Motor neuron (in vitro differentiated cells): Measurements from ENCODE around the gene SLAMF8. TPM values are rescaled to one million over a fixed set of nuclear protein-coding genes. Genes with fewer than 3 reads are reported as not detected.

Experiments used
- ATAC-seq, 8 experiments: fragments of 200-7000 bp; cut with Tn5 transposase; replicated peaks in 6 of 8; 2 replicates each; pipeline ENCODE4 v1.8.0; 2021; ENCODE audit warnings: mild to moderate bottlenecking in 8 of 8, moderate library complexity in 8 of 8
- H3K27ac ChIP-seq, 2 donors: fragments of 250-450 bp; sonication (Bioruptor Pico); 2 replicates each; pipeline ENCODE4 v1.9.0; 2021; ENCODE audit warnings: antibody characterized with exemption in 2 of 2, mild to moderate bottlenecking in 2 of 2, moderate library complexity in 1 of 2
- H3K4me1 ChIP-seq, 2 donors: fragments of 250-450 bp; sonication (Bioruptor Pico); replicated peaks in 1 of 2; 2 replicates each; pipeline ENCODE4 v1.6.1; 2021; ENCODE audit warnings: antibody characterized with exemption in 2 of 2, mild to moderate bottlenecking in 2 of 2, moderate library complexity in 1 of 2
- H3K4me3 ChIP-seq, 5 donors: fragments of 250-450 bp; sonication (Bioruptor Pico); 2 replicates each; pipeline ENCODE4 v1.9.0; 2021; ENCODE audit warnings: antibody characterized with exemption in 5 of 5, mild to moderate bottlenecking in 5 of 5, moderate library complexity in 4 of 5
- WGBS, 10 experiments: fragments of 450-650 bp; shearing (Covaris generic); methylation state at CpG; one replicate each; pipeline ENCODE4 v1.0.0; 2022; 5-methylcytosine and 5-hydroxymethylcytosine counted together
- in situ Hi-C, 9 experiments: fragments of 400-800 bp; cut with MboI; loops; one replicate each; pipeline ENCODE4 v1.15.0; 2021; ENCODE audit warnings: low sequenced_read_pairs in 9 of 9, low pct_unique_long_range_greater_than_20kb in 2 of 9; ENCODE audit not compliant: unreplicated experiment in 9 of 9
- total RNA-seq, 8 experiments: library from RNA; unstranded; fragments of 300-600 nt; gene quantifications; 2 replicates each; pipeline versions ENCODE4 v1.2.3 to v1.2.4, GENCODE V29; 2022

The SLAMF8 gene
- total RNA-seq, 8 experiments from 2014 or later: 0.43 TPM; not detected in 7

DNA sequence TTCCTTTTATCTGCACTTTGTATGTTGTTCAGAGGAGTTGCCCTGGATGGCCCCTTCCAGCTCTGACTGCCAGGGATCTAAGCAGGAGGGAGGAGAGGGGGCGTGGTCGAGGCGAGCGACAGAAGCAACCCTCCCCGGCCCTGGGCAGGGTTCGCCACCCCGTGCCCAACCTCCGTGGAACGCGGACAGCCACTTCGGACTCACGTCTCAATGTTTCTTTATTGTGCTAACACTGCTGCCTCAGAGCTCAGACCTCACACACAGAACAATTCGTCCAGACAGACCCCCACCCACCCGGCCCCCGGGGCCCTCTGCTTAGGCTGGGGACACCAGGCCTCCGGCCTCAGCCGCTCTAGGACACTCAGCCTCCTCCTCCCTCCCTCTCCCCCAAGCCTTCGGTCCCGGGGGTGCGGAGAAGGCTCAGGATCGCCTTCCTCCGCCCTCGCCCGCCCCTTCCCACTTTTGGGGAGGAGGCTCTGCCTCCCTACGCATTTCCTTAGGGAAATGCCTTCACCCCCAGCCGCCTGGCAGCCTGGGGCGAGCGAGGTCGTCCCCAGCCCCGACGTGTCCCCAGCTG, 27.5 kb downstream of the SLAMF8 start:
- ATAC-seq: peak; percentile 32 to 70 (median 64)
- peak overlapping the region; percentile 85 to 93 for H3K27ac ChIP-seq

GRCh38 chr1:159854693-159855192, 28.1 kb downstream of the SLAMF8 start:
- ATAC-seq: peak; percentile 88 to 98 (median 91)
- WGBS, 10 experiments: 0 to 24% (median 8%) methylated on average over 2 to 11 of the region's 59 CpGs; no CpG with 5 or more reads in 6 of the 10 experiments
- H3K4me3 ChIP-seq: peak overlapping the region; percentile 29 to 52 (median 39)
- in situ Hi-C loops: no loop called here
- peaks cover 3 to 6% of the 10 kb centered on the region in 2 donors for H3K4me1 ChIP-seq
- H3K27ac ChIP-seq: peak overlapping the region; percentile 85 to 93

More for the DNA sequence above, 27.5 kb downstream of the SLAMF8 start:
- Histone ChIP-seq H3K4me1 (peaks cover 3 to 6% of the 10 kb centered on the region in 2 donors), H3K4me3 (peak overlapping the region; percentile 29 to 52 (median 39))
- in situ Hi-C loops: no loop called here
- WGBS, 10 experiments: 0 to 2% methylated on average over 4 to 9 of the region's 31 CpGs; no CpG with 5 or more reads in 8 of the 10 experiments

GRCh38 chr1:159855709-159856108, 29.0 kb downstream of the SLAMF8 start:
- no peak overlapping the region for H3K27ac ChIP-seq
- H3K4me1 ChIP-seq: peaks cover 3 to 9% of the 10 kb centered on the region in 2 donors
- no peak overlapping the region for H3K4me3 ChIP-seq
- in situ Hi-C loops: no loop called here
- 94% methylated on average over 3 of the region's 34 CpGs; no CpG with 5 or more reads in 9 of the 10 experiments for WGBS, 10 experiments
- no peak for ATAC-seq

- in situ Hi-C loops: no loop called here
- 71 to 100% (median 100%) methylated on average over 1 of the region's 1 CpG; no CpG with 5 or more reads in 5 of the 10 experiments for WGBS, 10 experiments
- no peak for ATAC-seq
- Histone ChIP-seq H3K4me3 (no peak overlapping the region), H3K4me1 (peaks cover 3 to 9% of the 10 kb centered on the region in 2 donors), H3K27ac (no peak overlapping the region)
These were observed 29.9 kb downstream of the SLAMF8 start for GRCh38 chr1:159856576-159856975.

DNA sequence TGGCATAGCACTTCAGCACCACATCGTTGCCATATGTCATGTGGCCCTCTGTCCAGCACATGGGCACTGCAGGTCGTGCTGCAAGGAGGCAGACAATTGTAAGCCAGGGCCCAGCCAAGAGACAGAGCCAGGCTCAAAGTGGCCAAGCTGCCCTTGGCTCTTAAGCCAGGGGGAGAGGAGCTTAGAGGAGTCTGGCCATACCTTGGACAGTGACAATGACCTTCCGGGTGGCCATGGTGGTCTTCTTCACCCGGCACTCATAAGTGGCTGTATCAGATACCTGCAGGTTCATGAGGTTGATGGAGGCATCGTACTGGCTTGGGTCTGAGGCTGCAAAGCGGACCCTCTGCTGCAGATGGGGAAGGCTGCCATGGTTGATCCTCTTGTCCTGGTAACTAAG, 31.2 kb downstream of the SLAMF8 start:
- Histone ChIP-seq H3K27ac (no peak overlapping the region), H3K4me3 (no peak overlapping the region), H3K4me1 (peaks cover 3 to 9% of the 10 kb centered on the region in 2 donors)
- in situ Hi-C loops: no loop called here
- 50 to 90% (median 71%) methylated on average over 2 to 6 of the region's 6 CpGs; no CpG with 5 or more reads in 3 of the 10 experiments for WGBS, 10 experiments
- no peak for ATAC-seq

- ATAC-seq: peak in 3 of 8 experiments; percentile 5 to 65 (median 23)
- Histone ChIP-seq H3K27ac (no peak overlapping the region), H3K4me1 (peaks cover 0 to 3% of the 10 kb centered on the region in 2 donors), H3K4me3 (no peak overlapping the region)
- in situ Hi-C loops: no loop called here
- WGBS, 10 experiments: 10 to 92% (median 58%) methylated on average over 2 to 5 of the region's 7 CpGs; no CpG with 5 or more reads in 2 of the 10 experiments
These were observed 33.2 kb downstream of the SLAMF8 start for GRCh38 chr1:159859767-159860322.

- WGBS, 10 experiments: 0 to 67% (median 31%) methylated on average over 1 to 3 of the region's 3 CpGs; no CpG with 5 or more reads in 5 of the 10 experiments
- no peak overlapping the region for H3K27ac ChIP-seq
- no peak overlapping the region for H3K4me3 ChIP-seq
- H3K4me1 ChIP-seq: peaks cover 0 to 3% of the 10 kb centered on the region in 2 donors
- in situ Hi-C loops: no loop called here
- peak in 5 of 8 experiments; percentile 7 to 53 (median 27) for ATAC-seq
These were observed 33.8 kb downstream of the SLAMF8 start for GRCh38 chr1:159860456-159860855.

GRCh38 chr1:159861218-159861617, 34.5 kb downstream of the SLAMF8 start:
- ATAC-seq: peak in 4 of 8 experiments; percentile 18 to 42 (median 28)
- Histone ChIP-seq H3K27ac (no peak overlapping the region), H3K4me3 (no peak overlapping the region), H3K4me1 (peaks cover 0 to 3% of the 10 kb centered on the region in 2 donors)
- WGBS, 10 experiments: 29 to 67% (median 49%) methylated on average over 1 to 8 of the region's 8 CpGs; no CpG with 5 or more reads in 2 of the 10 experiments
- in situ Hi-C loops: no loop called here

GRCh38 chr1:159862031-159862430, 35.4 kb downstream of the SLAMF8 start:
- no peak overlapping the region for H3K4me3 ChIP-seq
- peaks cover 0 to 3% of the 10 kb centered on the region in 2 donors for H3K4me1 ChIP-seq
- ATAC-seq: no peak
- no peak overlapping the region for H3K27ac ChIP-seq
- in situ Hi-C loops: no loop called here
- 36 to 80% (median 48%) methylated on average over 1 to 5 of the region's 5 CpGs; no CpG with 5 or more reads in 5 of the 10 experiments for WGBS, 10 experiments

DNA sequence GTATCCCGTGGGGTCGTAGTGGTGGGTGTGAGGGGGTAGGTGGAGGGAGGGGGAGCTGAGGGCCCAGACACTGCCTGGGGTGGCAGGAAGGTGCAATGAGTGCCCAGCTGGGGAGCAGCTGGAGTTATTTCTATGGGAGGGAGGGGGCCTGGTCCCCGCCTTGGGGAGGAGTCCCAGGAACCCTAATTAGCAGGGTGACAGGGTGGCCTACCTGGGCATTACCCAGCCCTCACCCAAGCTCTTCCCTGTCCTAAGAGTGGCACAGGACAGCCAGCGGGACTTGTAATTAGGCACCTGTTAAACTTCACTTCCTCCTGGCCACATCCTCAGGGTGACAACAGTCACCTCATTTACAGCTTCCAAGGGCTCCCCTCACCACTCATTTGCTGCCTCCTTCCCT, 35.9 kb downstream of the SLAMF8 start, which contains the start of gene VSIG8:
Gene VSIG8 (minus strand): TSS at position 101 of the 400 bp plus-strand sequence. CDS start 136 bp downstream, outside the sequence.
- WGBS, 10 experiments: 83% methylated on average over 1 of the region's 4 CpGs; no CpG with 5 or more reads in 8 of the 10 experiments
- H3K27ac ChIP-seq: no peak within 1 kb of the TSS
- H3K4me3 ChIP-seq: no peak within 1 kb of the TSS
- ATAC-seq: no peak
- peaks cover 0 to 3% of the 10 kb centered on the region in 2 donors for H3K4me1 ChIP-seq
- in situ Hi-C loops: no loop called here

DNA sequence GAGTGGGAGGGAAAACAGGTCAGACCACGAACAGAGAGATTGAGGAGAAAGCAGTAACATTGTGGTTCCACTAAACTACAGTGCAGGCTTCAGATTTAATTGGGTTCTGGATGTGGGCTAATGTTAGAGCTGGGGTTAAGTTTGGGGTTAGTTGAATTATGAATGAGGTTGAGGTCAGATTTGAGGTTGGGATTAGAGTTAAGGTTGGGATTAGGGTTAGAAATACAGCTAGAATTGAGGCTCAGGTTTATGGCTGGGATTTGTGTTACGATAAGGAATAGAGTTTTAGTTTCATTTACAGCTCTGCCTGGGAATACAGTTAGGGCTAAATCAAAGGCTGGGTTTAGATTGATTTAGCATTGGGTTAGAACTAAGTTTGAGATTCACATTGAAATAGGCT, 37.6 kb downstream of the SLAMF8 start:
- Histone ChIP-seq H3K4me3 (no peak overlapping the region), H3K27ac (no peak overlapping the region), H3K4me1 (peaks cover 0 to 3% of the 10 kb centered on the region in 2 donors)
- 57 to 100% (median 83%) methylated on average over 1 to 2 of the region's 2 CpGs for WGBS, 10 experiments
- no peak for ATAC-seq
- in situ Hi-C loops: no loop called here

DNA sequence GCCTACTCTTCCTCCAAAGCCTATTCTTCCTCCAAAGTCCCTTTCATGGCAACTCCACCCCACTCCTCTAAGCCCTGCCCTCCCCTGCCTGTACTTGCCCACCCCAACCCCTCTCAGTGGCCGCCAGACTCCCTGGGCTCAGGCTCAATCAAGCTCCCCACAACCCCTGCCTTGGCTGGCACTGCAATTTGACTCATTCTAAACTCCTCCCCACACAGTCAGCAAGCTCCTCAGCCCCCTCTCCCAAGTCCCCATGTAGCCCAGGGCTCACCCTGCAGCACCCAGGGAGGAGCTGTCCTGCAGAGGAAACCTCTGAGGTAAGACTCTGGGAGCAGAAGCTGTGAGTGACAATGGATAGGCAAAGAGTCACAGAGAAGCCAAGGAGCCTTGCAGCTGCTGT, 39.4 kb downstream of the SLAMF8 start:
- no peak overlapping the region for H3K4me3 ChIP-seq
- ATAC-seq: peak in 1 of 8 experiments; percentile 21
- H3K27ac ChIP-seq: no peak overlapping the region
- no peaks in the 10 kb centered on the region for H3K4me1 ChIP-seq
- no CpG with 5 or more reads among the region's 1 CpG for WGBS, 10 experiments
- in situ Hi-C loops: no loop called here

DNA sequence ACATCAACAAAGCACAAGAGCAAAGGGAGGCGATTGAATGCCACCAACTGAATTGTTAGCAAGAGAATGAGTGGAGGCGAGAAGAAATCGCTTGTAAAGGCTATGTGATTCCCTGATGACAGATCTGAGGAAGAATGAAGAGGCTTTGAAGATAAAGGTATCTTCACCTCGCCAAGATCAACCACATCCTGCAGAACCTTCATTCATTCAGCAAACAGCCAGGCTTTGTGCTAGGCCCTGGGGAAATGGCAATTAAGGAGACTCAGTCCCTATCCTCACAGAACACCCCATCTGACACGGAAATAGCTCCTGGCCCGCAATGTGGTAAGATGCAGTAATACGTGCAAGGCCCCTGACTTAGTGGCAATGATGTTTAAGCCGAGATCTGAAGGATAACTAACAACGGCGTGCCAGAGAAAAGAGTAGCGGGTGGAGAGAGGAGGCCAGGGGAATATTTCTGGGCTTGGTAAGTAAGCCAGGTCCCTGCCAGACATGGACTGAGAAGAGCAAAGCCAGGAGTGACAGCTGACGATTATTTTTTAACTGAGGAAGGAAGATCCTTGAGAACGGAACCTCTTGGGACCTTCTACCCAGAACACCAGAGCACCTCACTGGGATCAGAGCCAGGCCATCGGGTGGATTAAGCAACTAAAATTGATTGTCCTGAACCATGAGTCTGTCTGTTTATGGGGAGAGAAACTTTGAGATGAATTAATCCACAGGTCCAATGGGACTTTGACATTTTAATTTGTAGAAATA, 40.4 kb downstream of the SLAMF8 start:
- ATAC-seq: no peak
- Histone ChIP-seq H3K4me1 (no peaks in the 10 kb centered on the region), H3K4me3 (no peak overlapping the region), H3K27ac (no peak overlapping the region)
- WGBS, 10 experiments: 67 to 78% (median 73%) methylated on average over 3 to 14 of the region's 14 CpGs; no CpG with 5 or more reads in 1 of the 10 experiments
- in situ Hi-C loops: no loop called here
